Measurements from ENCODE around the gene YBX2. TPM values are rescaled to one million over a fixed set of nuclear protein-coding genes. Genes with fewer than 3 reads are reported as not detected.

YBX2 gene
- total and polyA plus RNA-seq, 2 donors (not counting 1 experiment from before 2014, with no cell fraction given): under 0.01 TPM; not detected in 1

DNA sequence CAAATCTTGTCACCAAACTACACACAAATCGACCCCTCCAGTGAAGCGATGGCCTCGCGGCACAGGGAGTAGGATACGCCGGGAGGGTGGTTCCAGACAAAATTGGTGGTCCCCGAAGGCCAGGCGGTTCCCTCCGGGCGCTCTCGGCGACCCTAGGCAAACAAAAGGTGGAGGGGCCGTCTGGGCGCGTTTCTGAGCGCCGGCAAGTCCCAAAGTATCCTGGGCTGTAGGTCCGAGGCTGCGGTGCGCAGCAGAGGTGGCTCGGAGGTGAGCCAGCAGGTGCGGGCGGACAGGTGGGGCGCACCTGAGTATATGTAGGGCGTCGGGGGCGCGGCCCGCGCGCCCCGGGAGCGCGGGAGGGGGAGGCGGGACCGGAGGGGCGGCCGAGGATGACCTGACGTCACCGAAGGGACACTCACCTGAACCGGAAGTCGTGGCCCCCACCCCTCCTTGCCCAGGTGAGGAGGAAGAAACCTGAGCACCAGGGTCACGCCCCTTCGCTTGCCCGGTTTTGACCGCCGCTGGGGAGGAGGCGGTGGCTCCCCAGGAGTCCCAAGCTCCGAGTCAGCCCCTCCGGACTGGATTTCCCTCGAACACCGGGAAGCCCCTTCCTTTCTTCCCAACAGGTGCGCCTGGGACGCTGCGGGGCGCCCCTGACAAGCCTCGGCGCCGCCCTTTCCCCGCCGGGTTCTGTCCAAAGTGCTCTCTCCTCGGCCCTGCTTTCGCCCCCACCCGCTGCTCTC, 32.1 kb downstream of the YBX2 start, which contains the start of gene CLDN7:
Gene CLDN7 (minus strand): TSS at position 287 of the 743 bp plus-strand sequence. CDS start 435 bp downstream, outside the sequence.
- Histone ChIP-seq H3K4me2 (ENCODE audit: extremely low read depth, insufficient read depth, low read length) (peak within 1 kb of the TSS; percentile 80), H3K9me3 (ENCODE audit: control insufficient read depth, insufficient read depth, low read depth, low read length) (no peaks in the 10 kb centered on the region), H3K9ac (ENCODE audit: insufficient read depth, low read length) (no peak within 1 kb of the TSS), H3K27ac (ENCODE audit: insufficient read depth, low read length) (no peak within 1 kb of the TSS), H3K27me3 (ENCODE audit: control insufficient read depth, insufficient read depth, low read length) (no peaks in the 10 kb centered on the region), H4K20me1 (ENCODE audit: control insufficient read depth, extremely low read depth, insufficient read depth, low read length) (no peaks in the 10 kb centered on the region), H3K4me1 (ENCODE audit: control insufficient read depth, extremely low read depth, insufficient read depth, low read length) (peaks cover 3% of the 10 kb centered on the region), H2AFZ (ENCODE audit: low read length) (peak within 1 kb of the TSS; percentile 86), H3K4me3 (replicated peaks in 1 of 4; ENCODE audit: control extremely low read depth in 1 of 4, insufficient read depth in 1 of 4, low read depth in 3 of 4, low read length in 4 of 4) (peak within 1 kb of the TSS in 2 of 4 experiments; percentile 4 to 32), H3K36me3 (ENCODE audit: control insufficient read depth, insufficient read depth, low read length) (no peaks in the 10 kb centered on the region), H3K79me2 (ENCODE audit: control insufficient read depth, insufficient read depth, low read length) (no peaks in the 10 kb centered on the region)
- no peak for DNase-seq (ENCODE audit: low read depth in 2 of 2)
- no peak for TF ChIP-seq EZH2 (IDR thresholded peaks at IDR 0.05; ENCODE audit: low read length, missing control alignments)
- TF ChIP-seq, protein P1, sequence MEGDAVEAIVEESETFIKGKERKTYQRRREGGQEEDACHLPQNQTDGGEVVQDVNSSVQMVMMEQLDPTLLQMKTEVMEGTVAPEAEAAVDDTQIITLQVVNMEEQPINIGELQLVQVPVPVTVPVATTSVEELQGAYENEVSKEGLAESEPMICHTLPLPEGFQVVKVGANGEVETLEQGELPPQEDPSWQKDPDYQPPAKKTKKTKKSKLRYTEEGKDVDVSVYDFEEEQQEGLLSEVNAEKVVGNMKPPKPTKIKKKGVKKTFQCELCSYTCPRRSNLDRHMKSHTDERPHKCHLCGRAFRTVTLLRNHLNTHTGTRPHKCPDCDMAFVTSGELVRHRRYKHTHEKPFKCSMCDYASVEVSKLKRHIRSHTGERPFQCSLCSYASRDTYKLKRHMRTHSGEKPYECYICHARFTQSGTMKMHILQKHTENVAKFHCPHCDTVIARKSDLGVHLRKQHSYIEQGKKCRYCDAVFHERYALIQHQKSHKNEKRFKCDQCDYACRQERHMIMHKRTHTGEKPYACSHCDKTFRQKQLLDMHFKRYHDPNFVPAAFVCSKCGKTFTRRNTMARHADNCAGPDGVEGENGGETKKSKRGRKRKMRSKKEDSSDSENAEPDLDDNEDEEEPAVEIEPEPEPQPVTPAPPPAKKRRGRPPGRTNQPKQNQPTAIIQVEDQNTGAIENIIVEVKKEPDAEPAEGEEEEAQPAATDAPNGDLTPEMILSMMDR (conservative IDR thresholded peaks at IDR 0.05 in 1 of 2, IDR thresholded peaks at IDR 0.05 in 1 of 2; ENCODE audit: low read depth in 1 of 2, low read length in 2 of 2): no peak

DNA sequence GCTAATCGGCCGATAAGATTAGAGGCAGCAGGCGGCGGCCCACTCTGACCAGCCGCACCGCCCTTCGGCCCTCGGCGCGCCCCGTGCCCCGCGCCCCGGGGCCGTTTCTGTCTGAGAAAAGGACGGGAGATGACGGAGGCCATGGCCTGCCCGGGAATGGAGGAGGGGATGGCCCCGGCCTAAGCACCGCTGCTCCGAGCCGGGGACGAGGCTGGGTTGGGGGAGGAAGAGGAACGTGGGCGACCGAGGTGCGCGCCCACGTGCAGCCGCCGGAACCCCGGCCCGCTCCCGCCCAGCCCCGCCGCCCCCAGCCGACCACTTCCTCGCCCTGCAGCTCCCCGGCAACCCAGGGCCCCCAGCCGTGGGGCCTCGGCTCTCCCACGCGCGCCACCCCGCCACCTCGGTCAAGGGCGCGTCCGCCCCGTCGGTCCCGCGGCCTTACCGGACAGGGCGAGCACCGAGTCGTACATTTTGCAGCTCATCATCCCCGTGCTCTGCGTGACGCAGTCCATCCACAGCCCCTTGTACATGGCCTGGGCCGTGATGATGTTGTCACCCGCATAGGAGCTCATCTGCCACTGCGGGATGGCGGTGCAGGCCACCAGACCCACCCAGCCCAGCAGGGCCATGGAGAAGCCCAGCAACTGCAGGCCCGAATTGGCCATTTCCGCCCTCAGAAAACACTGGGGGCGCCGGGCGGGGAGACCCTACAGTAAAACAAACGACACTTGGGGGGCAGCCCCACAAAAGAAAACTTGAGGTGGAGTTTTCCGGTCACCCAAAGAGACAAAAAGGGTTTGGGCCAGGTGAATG, 32.9 kb downstream of the YBX2 start:
- no peak overlapping the region for H3K27ac ChIP-seq (ENCODE audit: insufficient read depth, low read length)
- no peaks in the 10 kb centered on the region for H3K9me3 ChIP-seq (ENCODE audit: control insufficient read depth, insufficient read depth, low read depth, low read length)
- no peaks in the 10 kb centered on the region for H3K27me3 ChIP-seq (ENCODE audit: control insufficient read depth, insufficient read depth, low read length)
- DNase-seq (ENCODE audit: low read depth in 2 of 2): no peak
- H3K4me3 ChIP-seq (replicated peaks in 1 of 4; ENCODE audit: control extremely low read depth in 1 of 4, insufficient read depth in 1 of 4, low read depth in 3 of 4, low read length in 4 of 4): peak overlapping the region in 1 of 4 experiments; percentile 32
- no peaks in the 10 kb centered on the region for H4K20me1 ChIP-seq (ENCODE audit: control insufficient read depth, extremely low read depth, insufficient read depth, low read length)
- peaks cover 1% of the 10 kb centered on the region for H3K36me3 ChIP-seq (ENCODE audit: control insufficient read depth, insufficient read depth, low read length)
- peak overlapping the region; percentile 35 for H3K4me2 ChIP-seq (ENCODE audit: extremely low read depth, insufficient read depth, low read length)
- H2AFZ ChIP-seq (ENCODE audit: low read length): peak overlapping the region; percentile 29
- peak; percentile 74 for TF ChIP-seq EZH2 (IDR thresholded peaks at IDR 0.05; ENCODE audit: low read length, missing control alignments)
- TF ChIP-seq, protein P1 (conservative IDR thresholded peaks at IDR 0.05 in 1 of 2, IDR thresholded peaks at IDR 0.05 in 1 of 2; ENCODE audit: low read depth in 1 of 2, low read length in 2 of 2): no peak
- no peak overlapping the region for H3K9ac ChIP-seq (ENCODE audit: insufficient read depth, low read length)
- H3K79me2 ChIP-seq (ENCODE audit: control insufficient read depth, insufficient read depth, low read length): no peaks in the 10 kb centered on the region
- peaks cover 3% of the 10 kb centered on the region for H3K4me1 ChIP-seq (ENCODE audit: control insufficient read depth, extremely low read depth, insufficient read depth, low read length)

All from fibroblast of lung (primary cell).